Naive B cell (primary cell): ENCODE measurements around the gene MCF2L. TPM values are rescaled to one million over a fixed set of nuclear protein-coding genes. Genes with fewer than 3 reads are reported as not detected.
A peak's percentile ranks its signal among the peaks of the same experiment; 100 is the strongest.

Experiments used
- ATAC-seq, 2 donors: fragments of 150-1000 bp; cut with Tn5 transposase; 2 replicates each; pipeline ENCODE4 v1.10.0; 2021; ENCODE audit warnings: low read depth in 2 of 2, mild to moderate bottlenecking in 2 of 2, moderate library complexity in 2 of 2
- DNase-seq: peaks from one replicate; pipeline ENCODE4 v3.0.0; 2022
- H3K27ac Mint-ChIP-seq, 6 donors: one replicate each; pipeline ENCODE4 v1.8.0; 2020 to 2022; ENCODE audit warnings: mild to moderate bottlenecking in 6 of 6, mixed read lengths in 6 of 6, moderate library complexity in 5 of 6, inconsistent platforms in 2 of 6
- H3K27me3 Mint-ChIP-seq, 3 donors: one replicate each; pipeline ENCODE4 v1.8.0; 2021 to 2022; ENCODE audit warnings: mixed read lengths in 3 of 3, mild to moderate bottlenecking in 1 of 3
- H3K36me3 Mint-ChIP-seq, 2 donors: one replicate each; pipeline ENCODE4 v1.8.0; 2020 to 2022; ENCODE audit warnings: mixed read lengths in 2 of 2, inconsistent platforms in 1 of 2, mild to moderate bottlenecking in 1 of 2
- H3K4me1 Mint-ChIP-seq, 3 donors: one replicate each; pipeline ENCODE4 v1.8.0; 2020 to 2022; ENCODE audit warnings: mixed read lengths in 3 of 3, inconsistent platforms in 1 of 3, mild to moderate bottlenecking in 1 of 3, moderate library complexity in 1 of 3
- H3K4me3 Mint-ChIP-seq, 8 donors: one replicate each; pipeline ENCODE4 v1.8.0; 2020 to 2022; ENCODE audit warnings: mild to moderate bottlenecking in 8 of 8, mixed read lengths in 8 of 8, moderate library complexity in 8 of 8, inconsistent platforms in 2 of 8
- H3K9me3 Mint-ChIP-seq, 7 donors: one replicate each; pipeline ENCODE4 v1.8.0; 2020 to 2022; ENCODE audit warnings: mixed read lengths in 7 of 7, mild to moderate bottlenecking in 5 of 7, inconsistent platforms in 2 of 7, moderate library complexity in 1 of 7
- polyA plus RNA-seq, 6 donors: library from polyadenylated mRNA; unstranded; fragments of 300-500 nt; fragmentation: Illumina TruSeq; gene quantifications; one replicate each; pipeline ENCODE4 v1.2.3, GENCODE V29; 2021; ENCODE audit warnings: low read depth in 6 of 6

The MCF2L gene
- polyA plus RNA-seq, 6 donors from 2014 or later, result 2.1 to 4.7 (median 4.2) TPM

DNA sequence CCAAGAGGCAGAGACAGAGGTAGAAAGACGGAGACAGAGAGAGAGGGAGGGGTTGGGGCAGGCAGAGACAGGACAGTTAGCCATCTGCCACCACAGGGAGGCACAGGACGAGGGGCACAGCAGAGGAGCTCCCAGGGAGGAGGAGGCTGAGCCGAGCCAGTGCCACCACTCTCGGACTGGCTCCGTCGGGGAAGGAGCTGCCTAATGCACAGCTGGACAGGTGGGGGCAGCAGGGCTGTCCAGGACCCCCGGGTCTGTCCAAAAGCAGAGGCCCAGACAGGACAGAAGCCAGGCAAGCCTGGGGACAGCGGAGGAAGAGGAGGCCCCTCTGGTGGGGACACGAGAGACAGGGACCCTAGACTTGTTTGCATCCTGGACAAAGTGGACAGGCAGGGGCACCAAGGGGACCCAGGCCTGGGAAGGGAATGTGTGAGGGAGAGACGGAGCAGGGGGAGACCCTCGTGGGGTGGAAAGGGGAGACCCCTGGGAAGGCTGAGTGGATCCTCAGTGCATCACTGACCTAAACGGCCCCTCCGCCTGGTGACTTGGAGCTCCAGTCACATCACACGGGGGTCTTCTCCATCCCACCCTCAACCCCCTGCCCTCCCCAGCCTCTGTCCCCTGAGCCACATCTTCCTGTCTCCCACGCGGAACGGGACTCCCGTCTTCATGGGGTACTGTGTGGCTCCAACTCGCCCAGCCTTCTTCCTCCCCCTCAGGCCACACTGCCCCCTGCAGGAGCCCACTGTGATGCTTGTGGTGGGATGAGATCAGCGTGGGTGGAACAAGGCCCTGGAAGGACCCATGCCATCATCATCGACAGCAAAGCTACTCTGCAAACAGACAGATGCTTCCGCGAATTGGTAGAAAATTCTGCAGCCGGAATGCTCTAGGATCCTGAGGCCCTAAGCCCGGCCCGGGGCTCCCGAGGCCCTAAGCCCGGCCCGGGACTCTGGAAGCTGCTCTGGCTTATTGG is 154.5 kb downstream of the MCF2L start:
- Mint-ChIP-seq H3K36me3 (no peaks in the 10 kb centered on the region), H3K4me3 (no peak overlapping the region), H3K9me3 (no peaks in the 10 kb centered on the region), H3K27me3 (peaks cover 30 to 54% (median 34%) of the 10 kb centered on the region in 3 donors), H3K4me1 (no peaks in the 10 kb centered on the region), H3K27ac (no peak overlapping the region)
- no peak for ATAC-seq
- DNase-seq, result no peak

DNA sequence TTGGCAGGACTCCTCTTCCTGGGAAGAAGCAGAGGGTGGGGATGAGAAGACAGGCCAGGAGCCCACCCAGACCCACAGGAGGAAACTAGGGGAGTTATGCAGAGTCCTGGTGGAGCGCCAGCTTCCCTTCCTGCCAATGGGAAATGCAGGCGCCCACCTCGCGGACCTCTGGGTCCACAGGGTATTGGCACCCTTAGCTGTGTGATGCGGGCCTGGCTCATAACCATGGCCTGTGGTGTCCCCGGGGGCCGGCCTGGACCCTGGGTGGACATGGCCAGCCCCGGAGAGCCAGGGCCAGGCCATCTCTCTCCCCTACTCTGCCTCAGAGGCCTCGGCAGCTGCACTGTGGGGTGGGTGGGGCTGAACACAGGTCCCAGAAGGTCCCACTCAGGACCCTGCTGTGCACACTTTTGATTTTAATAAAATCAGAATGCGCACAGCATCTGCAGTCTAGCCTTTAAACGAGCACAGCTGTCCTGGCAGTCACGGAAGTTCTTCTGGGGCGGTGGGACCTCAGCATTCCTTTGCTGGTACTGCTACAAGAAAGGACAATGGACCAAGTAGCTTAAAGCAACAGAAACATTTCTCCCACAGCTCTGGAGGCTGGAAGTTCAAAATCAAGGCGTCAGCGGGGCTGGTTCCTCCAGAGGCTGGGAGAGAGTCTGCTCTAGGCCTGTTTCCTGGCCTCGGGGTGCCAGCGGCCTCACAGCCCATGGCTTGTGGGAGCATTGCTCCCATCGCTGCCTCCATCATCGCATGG is 155.4 kb downstream of the MCF2L start:
- no peak for DNase-seq
- no peak overlapping the region for H3K27ac Mint-ChIP-seq
- no peaks in the 10 kb centered on the region for H3K36me3 Mint-ChIP-seq
- peaks cover 34 to 60% (median 41%) of the 10 kb centered on the region in 3 donors for H3K27me3 Mint-ChIP-seq
- H3K4me3 Mint-ChIP-seq, result no peak overlapping the region
- no peaks in the 10 kb centered on the region for H3K9me3 Mint-ChIP-seq
- ATAC-seq, result no peak
- H3K4me1 Mint-ChIP-seq, result peaks cover 0 to 5% (median 5%) of the 10 kb centered on the region in 3 donors

DNA sequence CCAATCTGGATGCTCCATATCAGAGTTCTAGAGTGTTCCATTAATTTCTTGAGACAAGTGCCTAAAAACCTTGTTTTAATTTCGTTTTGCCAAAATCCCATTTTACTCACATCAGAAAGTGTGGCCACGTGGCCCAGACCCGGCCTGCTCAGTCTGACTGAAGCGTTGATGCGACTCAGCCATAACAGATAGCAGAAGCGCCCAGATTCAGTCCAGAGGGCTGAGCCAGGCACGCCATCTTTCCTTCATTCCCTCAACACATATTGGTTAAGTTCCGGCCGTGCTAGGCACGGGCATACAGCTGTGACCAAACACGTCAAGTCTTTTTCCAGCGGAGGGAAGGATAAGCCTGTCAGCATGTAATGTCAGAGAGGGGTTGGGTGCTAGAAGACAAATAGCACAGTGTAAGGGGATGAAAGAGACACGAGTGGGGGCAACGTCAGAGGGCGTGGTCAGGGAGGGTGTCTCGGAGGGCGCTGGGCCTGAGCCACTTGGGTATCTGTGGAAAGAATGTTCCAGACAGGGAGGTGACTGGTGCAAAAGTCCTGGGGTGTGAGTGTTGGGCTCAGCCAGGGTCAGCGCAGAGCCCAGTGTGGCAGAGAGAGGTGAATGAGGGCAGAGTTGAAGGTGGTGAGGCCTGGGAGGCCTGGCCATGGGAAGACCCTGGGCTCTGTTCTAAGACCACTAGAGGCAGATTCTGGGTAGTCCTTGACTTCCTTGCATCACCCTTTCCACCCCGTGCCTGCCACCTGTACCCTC is 156.7 kb downstream of the MCF2L start:
- no peak overlapping the region for H3K4me3 Mint-ChIP-seq
- H3K9me3 Mint-ChIP-seq, result no peaks in the 10 kb centered on the region
- peaks cover 0 to 6% (median 5%) of the 10 kb centered on the region in 3 donors for H3K4me1 Mint-ChIP-seq
- DNase-seq (no peak), ATAC-seq (no peak)
- H3K36me3 Mint-ChIP-seq, result no peaks in the 10 kb centered on the region
- no peak overlapping the region for H3K27ac Mint-ChIP-seq
- H3K27me3 Mint-ChIP-seq, result peaks cover 34 to 61% (median 52%) of the 10 kb centered on the region in 3 donors

DNA sequence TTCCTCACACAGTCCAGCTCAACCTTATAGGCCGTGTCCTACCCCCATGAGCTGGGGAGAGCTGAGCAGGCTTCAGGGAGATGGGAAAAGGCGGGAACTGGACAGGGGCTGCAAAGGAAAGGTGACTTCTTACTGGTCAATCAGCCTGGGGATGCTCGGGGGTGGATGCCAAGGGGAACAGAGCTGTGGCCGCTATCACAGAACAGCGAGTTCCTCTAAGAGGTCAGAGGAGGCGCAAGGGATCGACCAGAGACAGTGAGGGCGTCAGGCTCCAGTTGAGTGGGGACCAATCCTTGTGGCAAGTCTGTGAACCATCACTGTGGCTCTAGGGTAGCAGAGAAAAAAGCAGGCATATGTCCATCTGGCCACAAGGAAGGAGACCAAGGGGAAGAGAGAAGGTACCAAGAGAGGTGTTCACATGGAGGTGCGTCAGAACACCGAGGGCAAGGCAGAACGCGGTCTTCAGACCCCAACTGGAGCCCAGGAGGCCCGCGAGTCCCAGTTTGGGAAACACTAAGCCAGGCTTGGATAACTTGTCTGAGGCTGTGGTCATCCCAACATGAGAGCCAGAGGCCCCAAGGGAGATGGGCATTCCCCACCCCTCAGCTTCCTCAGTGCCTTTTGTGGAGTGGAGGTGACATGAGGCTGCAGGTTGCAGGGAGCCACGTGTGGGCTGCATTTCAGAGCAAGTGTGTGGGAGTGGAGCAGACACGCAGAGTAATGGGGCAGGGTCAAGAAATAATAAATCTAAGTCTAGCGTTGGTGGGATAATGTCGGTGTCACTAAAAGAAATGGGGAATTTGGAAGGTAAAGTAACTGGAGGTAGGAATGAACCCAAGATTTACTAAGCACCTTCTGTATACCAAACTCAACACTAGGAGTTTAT is 157.5 kb downstream of the MCF2L start:
- Mint-ChIP-seq H3K36me3 (no peaks in the 10 kb centered on the region), H3K9me3 (no peaks in the 10 kb centered on the region), H3K4me1 (peaks cover 0 to 6% (median 5%) of the 10 kb centered on the region in 3 donors), H3K4me3 (no peak overlapping the region), H3K27me3 (peaks cover 42 to 57% (median 57%) of the 10 kb centered on the region in 3 donors), H3K27ac (no peak overlapping the region)
- ATAC-seq (no peak), DNase-seq (no peak)

DNA sequence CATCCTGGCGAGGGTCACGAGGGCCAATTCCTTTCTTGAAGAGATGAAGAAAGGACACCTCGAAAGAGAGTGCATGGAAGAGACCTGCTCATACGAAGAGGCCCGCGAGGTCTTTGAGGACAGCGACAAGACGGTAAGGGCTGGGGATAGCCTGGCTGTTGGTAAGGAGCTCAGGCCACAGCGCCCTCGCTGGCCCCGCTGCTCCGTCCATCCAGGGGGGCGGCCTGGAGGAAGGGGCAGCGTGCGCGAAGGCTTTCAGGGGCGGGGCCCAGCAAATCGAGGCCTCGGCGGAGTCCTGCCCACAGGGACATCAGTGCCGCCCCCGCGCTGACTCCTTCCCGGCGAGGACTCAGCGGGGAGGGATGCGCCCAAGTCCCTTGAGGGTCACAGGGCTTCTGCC is 160.5 kb downstream of the MCF2L start:
- H3K27me3 Mint-ChIP-seq, result peaks cover 40 to 65% (median 51%) of the 10 kb centered on the region in 3 donors
- peaks cover 0 to 6% (median 5%) of the 10 kb centered on the region in 3 donors for H3K4me1 Mint-ChIP-seq
- peak overlapping the region in 1 of 8 donors; percentile 30 for H3K4me3 Mint-ChIP-seq
- H3K27ac Mint-ChIP-seq, result no peak overlapping the region
- H3K36me3 Mint-ChIP-seq, result no peaks in the 10 kb centered on the region
- ATAC-seq, result no peak
- no peak for DNase-seq
- peaks cover 0 to 11% (median 0%) of the 10 kb centered on the region in 7 donors for H3K9me3 Mint-ChIP-seq

DNA sequence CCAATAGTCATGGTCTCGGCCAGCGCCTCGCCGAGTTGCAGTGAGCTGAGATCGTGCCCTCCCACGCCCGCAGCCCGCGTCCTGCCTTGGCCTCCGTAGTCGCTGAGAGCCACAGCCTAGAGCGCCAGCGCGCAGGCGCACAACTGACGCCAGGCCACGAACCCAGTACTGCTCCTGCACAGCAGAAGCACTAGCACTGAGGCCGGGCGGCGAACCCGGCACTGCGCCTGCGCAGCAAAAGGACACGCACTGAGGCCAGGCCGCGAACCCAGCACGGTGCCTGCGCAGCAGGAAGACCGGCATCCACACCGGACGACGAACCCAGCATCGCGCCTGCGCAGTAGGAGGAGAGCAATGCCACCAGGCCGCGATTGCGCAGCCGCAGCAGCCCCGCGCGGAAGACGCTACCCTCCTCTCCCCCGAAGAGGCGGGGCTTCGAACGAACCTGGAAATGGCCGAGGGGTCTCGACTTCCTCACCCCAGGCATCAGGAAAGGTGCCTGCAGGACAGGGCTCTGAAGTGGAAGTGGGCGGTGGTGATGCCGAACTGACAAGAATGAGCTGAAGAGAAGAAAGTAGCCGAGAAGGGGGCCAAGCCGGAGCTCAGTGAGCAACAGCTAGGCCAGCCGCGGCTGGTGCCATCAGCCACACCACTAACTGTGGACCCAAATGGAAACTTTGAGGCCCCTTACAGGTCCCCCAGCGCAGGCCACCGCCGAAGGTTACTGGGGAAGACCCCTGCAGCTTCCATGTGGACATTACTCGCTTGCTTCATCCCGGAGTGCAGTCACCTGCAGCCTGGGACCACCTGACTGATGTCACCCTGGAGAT is 161.1 kb downstream of the MCF2L start:
- Mint-ChIP-seq H3K4me3 (peak overlapping the region in 2 of 8 donors; percentile 30 to 74), H3K36me3 (no peaks in the 10 kb centered on the region), H3K9me3 (peaks cover 0 to 11% (median 0%) of the 10 kb centered on the region in 7 donors), H3K27ac (no peak overlapping the region), H3K4me1 (peaks cover 0 to 6% (median 5%) of the 10 kb centered on the region in 3 donors), H3K27me3 (peaks cover 40 to 65% (median 51%) of the 10 kb centered on the region in 3 donors)
- ATAC-seq (no peak), DNase-seq (no peak)

DNA sequence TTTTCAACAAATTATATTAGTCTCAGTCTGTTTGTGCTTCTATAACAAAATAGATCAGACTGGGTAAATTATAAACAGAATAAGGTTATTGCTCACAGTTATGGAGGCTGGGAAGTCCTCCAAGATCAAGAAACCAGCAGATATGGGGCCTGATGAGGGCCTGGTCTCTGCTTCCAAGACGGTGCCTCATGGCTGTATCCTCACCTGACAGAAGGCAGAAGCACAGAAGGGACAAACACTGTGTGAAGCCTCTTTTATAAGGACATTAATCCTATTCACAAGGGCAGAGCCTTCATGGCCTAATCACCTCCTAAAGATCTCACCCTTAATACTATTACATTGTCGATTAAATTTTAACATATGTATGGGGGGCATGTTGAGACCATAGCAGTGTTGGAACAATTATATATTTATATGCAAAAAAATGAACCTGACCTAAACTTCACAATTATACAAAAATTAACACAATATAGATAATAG is 166.3 kb downstream of the MCF2L start:
- no peak for DNase-seq
- no peaks in the 10 kb centered on the region for H3K36me3 Mint-ChIP-seq

DNA sequence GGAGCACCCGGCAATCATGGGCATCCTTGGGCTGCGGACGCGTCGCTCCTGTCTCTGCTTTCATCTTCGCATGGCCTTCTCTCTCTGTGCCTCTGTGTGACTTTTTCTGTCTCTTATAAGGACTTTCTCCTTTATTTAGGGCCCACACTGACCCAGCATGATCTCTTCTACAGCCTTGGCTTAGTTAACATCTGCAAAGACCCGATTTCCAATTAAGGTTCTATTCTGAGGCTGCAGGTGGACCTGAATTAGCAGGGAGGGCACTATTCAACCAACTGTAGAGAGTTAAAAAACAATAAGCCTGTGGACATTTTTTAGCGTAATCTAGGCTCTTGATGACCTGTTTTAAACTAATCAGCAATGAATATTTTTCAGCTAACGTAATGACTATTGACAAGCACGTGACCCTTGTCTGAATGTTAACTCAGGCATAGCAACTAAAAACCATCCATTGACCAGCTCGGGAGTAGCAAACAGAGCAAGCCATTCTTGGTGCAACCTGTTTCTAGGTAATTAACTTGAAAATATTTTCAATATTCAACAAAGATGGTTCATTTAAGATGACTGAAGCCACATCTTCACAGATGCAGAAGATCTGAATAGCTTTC is 168.8 kb downstream of the MCF2L start:
- no peak overlapping the region for H3K27ac Mint-ChIP-seq
- peaks cover 14 to 23% (median 16%) of the 10 kb centered on the region in 3 donors for H3K27me3 Mint-ChIP-seq
- H3K4me3 Mint-ChIP-seq, result no peak overlapping the region
- H3K9me3 Mint-ChIP-seq, result peaks cover 0 to 11% (median 0%) of the 10 kb centered on the region in 7 donors
- no peaks in the 10 kb centered on the region for H3K36me3 Mint-ChIP-seq
- no peaks in the 10 kb centered on the region for H3K4me1 Mint-ChIP-seq
- ATAC-seq, result no peak
- DNase-seq, result no peak

More for the DNA sequence above, 166.3 kb downstream of the MCF2L start:
- Mint-ChIP-seq H3K27ac (no peak overlapping the region), H3K4me1 (no peaks in the 10 kb centered on the region), H3K27me3 (peaks cover 16 to 35% (median 33%) of the 10 kb centered on the region in 3 donors), H3K9me3 (peaks cover 0 to 11% (median 0%) of the 10 kb centered on the region in 7 donors), H3K4me3 (no peak overlapping the region)
- no peak for ATAC-seq

DNA sequence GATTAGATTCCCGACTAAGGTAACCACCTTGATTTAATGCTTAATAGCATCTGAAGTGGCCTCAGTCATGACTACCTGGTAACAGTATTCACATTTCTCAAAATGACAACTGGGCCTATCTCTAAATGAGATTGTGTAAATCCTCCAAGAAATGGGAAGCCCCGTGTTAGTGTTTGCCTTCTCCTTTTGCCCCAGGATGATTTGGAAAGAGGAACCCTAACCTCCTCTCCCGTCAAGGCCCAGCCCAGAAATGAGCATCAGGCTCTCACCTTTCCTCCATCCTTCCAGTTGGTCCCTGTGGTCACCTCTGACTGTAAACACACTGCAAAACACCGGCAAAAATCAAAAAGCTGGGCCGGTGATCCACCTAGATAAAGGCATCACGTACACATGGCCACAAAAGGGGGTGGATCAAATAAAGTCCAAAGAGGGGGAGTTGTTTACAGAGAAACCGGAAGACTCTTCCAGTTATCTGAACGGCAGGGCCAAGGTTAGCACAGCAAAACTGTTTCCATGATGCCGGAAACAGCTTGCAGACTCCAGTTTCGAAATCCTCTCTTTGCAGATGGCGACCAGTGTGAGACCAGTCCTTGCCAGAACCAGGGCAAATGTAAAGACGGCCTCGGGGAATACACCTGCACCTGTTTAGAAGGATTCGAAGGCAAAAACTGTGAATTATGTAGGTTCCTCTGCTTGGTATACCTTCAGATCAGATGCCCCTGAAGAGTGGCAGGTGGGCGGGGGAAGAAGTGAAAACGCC is 170.0 kb downstream of the MCF2L start:
- DNase-seq, result no peak
- no peak for ATAC-seq
- H3K27me3 Mint-ChIP-seq, result peaks cover 14 to 20% (median 16%) of the 10 kb centered on the region in 3 donors
- H3K27ac Mint-ChIP-seq, result no peak overlapping the region
- H3K9me3 Mint-ChIP-seq, result peaks cover 0 to 5% (median 0%) of the 10 kb centered on the region in 7 donors
- no peaks in the 10 kb centered on the region for H3K4me1 Mint-ChIP-seq
- H3K4me3 Mint-ChIP-seq, result no peak overlapping the region
- no peaks in the 10 kb centered on the region for H3K36me3 Mint-ChIP-seq

DNA sequence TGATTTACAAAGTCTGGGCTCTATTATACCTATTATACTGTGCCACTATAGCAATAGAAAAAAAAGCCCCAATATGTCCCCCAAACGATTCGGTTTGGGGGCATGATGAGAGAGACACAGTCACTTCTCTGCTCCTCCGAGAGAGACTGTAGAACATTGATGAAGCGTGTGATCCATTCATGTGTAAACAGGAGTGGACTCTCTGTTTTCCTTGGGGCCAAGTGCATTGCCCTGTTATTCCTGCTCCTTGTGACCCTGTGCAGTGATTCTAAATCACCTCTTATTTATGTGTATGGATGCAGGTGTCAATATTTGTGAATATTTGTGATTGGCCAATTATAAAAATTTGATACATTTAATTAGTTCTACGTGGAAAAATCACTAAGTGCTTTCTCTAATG is 170.6 kb downstream of the MCF2L start:
- H3K4me1 Mint-ChIP-seq, result no peaks in the 10 kb centered on the region
- H3K9me3 Mint-ChIP-seq, result no peaks in the 10 kb centered on the region
- H3K4me3 Mint-ChIP-seq, result no peak overlapping the region
- H3K27me3 Mint-ChIP-seq, result peaks cover 14 to 18% (median 16%) of the 10 kb centered on the region in 3 donors
- ATAC-seq, result no peak
- no peak for DNase-seq
- no peaks in the 10 kb centered on the region for H3K36me3 Mint-ChIP-seq
- no peak overlapping the region for H3K27ac Mint-ChIP-seq
